NCI-H524 (cell line): ENCODE data around the gene VMAC.
"Not testable (repeated sequence)": the region's sequence is repeated elsewhere in the genome, so short reads cannot be mapped to it uniquely, and the experiment has no call there.

Source experiments
- DNase-seq, 2 experiments: peaks; one replicate each; lab custom pipeline; 2025; lab: John Stamatoyannopoulos, UW

The VMAC gene, protein sequence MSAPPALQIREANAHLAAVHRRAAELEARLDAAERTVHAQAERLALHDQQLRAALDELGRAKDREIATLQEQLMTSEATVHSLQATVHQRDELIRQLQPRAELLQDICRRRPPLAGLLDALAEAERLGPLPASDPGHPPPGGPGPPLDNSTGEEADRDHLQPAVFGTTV

DNA sequence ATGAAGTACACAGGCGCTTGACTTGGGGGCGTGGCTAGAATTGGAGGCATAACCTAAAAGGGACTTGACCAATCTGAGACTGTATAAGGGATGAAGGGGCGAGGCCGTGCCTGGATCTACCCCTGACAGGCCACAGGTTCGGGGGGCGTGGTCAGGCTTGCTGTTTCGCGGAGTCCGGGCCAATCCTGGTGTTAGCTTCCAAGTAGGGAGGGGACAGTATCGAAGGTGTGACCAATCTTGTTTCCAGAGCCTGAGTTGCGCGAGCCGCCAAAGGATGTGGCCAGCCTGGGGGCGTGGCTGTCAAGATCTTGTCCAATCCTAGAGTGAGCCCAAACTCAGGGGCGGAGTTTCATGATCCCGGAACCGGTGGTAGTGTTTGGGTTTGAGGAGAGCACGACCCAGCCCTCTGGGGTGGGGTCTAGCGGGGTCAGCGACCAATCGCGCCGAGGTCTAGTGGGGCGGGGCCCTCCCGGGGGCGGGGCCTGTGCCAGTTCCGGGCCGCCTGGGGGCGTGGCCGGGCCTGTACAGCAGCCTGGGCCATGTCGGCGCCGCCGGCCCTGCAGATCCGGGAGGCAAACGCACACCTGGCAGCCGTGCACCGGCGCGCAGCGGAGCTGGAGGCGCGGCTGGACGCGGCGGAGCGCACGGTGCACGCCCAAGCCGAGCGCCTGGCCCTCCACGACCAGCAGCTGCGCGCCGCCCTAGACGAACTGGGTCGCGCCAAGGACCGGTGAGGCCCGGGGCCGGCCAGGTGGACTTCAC, at the start of gene VMAC:
Gene VMAC, plus strand, starts transcription at position 521 of the 762 bp plus-strand sequence. Its CDS starts 19 bp downstream, at position 540.
- peak; percentile 100 for DNase-seq

DNA sequence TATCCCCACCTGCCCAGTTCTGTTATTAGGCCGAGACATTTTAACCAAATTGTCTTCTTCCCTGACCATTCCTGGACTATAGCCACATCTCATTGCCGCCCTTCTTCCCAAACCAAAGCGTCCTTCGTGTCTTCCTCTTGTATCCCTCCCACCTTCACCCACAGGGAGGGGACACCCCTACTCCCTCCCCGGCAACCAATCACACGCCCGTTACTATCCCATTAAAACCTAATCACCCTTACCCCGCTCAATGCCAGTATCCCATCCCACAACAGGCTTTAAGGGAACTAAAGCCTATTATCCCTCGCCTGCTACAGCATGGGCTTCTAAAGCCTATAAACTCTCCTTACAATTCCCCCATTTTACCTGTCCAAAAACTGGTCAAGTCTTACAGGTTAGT, 49.5 kb upstream of the VMAC start:
- DNase-seq = peak in 1 of 2 experiments; percentile 23

DNA sequence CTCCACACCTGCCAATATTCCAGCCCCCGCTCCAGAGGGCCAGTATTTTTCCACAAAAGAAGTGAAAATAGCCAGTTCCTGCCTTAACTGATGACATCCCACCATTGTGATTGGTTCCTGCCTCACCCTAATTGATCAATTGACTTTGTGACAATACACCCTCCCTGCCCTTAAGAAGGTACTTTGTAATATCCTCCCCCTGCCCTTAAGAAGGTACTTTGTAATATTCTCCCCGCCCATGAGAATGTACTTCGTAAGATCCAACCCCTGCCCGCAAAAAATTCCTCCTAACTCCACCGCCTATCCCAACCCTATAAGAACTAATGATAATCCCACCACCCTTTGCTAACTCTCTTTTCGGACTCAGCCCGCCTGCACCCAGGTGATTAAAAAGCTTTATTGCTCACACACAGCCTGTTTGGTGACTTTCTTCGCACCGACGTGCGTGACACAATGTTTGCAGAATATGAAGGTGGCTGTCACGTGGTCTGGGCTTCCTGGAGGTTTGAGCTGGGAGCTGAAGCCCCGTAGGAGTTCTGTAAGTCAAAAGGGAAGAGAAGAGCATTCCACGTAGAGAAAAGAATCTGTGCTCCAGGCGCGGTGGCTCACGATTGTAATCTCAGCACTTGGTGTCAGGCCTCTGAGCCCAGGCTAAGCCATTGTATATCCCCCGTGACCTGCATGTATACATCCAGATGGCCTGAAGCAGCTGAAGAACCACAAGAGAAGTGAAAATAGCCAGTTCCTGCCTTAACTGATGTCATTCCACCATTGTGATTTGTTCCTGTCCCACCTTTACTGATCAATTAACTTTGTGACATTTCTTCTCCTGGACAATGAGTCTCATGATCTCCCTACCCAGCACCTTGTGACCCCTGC, 47.2 kb upstream of the VMAC start:
- no peak for DNase-seq

DNA sequence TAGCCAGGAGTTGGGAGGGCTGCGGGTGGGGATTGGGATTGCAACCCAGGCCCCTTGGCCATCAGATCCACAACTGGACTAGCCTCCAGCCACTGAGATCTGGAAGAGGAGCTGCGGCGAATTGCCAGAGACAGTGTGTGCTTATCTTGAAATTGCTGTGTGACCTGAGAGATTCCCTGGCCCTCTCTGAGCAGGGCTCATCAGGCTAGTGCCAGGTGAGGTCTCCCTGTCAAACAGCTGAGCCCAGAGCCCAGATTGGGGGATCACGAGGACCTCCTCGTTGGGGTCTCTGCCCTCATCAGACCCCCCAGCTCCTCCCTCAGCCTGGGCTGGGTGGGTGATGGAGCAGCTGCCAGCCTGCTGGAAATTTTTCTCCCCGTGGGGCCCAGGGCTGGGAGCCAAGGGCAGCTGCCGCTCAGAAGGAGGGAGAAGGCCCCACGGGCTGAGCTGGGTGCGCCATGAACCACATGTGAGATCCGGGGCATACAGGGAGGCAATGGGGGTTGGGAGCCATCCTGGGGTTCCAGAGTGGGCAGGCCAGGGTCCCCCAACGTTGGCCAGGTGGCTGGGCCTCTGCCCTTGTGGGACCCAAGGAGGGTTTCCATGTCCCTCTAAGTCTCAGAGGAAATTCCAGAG, 41.5 kb upstream of the VMAC start:
- DNase-seq = no peak

DNA sequence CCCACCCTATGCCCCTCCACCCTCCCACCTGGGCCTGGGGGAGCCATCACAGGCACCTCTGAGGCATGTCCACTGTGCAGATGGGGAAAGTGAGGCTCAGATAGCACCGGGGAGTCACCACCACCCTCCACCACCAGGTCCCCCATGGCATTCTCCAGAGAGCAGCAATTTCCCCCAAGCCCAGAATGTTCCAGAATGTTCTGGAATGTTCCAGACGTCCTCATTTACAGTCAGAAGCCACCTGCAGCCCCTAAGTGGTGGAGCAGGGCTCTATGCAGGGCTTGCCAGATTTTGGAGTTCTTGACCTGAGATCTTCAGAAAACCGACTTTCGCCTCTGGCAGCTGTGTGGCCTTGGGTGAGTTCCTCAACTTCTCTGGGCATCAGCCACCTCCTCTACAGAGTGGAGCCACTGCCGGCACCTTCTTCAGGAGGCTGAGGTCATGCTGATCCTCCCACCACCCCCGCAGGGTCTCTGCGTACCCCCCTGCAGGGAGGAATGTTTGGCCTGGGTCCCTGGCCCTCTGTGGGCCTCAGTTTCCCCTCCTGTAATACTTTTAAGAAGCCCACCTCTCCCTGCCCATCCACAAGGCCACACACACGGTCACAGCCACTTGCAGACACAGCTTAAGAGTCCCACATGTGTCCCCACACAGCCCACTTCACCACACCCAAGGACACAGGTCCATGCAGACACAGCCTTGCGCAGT, 40.5 kb upstream of the VMAC start:
- no peak for DNase-seq

DNA sequence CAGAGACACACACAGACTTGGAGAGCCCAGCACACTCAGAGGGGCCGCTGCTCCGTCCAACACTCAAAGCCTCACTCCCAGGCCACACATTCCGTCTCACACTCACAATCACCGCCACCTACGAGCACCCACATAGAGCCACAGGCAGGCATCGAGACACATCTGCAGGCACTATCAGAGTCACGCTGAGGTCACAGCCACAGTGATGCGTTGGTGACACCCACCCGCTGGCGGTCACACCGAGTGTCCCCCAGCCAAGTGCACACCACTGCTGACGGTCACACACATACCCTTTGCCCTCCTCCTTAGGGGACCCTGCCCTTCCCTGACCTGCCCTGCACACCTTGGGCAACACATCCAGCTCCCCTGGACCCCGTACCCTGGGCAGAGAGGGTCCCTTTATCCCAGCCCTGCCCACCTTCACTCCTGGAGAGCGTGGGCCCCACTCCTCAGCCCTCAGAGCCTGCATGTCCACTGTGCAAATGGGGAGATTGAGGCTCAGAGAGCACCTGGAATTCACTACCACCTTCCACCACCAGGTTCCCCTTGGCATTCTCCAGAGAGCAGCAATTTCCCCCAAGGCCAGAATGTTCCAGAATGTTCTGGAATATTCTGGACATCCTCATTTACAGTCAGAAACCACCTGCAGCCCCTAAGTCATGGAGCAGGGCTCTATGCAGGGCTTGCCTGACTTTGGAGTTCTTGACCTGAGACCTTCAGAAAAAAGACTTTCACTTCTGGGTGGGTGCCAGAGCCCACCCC, 39.8 kb upstream of the VMAC start:
- DNase-seq = no peak

DNA sequence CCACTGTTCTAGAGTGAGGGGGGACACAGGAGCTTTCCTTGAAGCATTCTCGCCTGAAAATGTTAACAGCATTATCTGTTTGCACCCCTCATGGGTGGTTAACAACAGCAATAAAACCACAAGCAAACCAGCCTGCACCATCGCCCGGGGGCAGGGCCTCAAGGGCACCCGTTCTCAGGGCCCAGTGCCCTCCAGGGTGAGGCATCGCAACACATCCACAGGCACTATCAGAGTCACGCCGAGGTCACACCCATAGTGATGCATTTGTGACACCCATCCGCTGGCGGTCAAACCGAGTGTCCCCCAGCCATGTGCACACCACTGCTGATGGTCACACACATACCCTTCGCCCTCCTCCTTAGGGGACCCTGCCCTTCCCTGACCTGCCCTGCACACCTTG, 38.9 kb upstream of the VMAC start:
- no peak for DNase-seq

DNA sequence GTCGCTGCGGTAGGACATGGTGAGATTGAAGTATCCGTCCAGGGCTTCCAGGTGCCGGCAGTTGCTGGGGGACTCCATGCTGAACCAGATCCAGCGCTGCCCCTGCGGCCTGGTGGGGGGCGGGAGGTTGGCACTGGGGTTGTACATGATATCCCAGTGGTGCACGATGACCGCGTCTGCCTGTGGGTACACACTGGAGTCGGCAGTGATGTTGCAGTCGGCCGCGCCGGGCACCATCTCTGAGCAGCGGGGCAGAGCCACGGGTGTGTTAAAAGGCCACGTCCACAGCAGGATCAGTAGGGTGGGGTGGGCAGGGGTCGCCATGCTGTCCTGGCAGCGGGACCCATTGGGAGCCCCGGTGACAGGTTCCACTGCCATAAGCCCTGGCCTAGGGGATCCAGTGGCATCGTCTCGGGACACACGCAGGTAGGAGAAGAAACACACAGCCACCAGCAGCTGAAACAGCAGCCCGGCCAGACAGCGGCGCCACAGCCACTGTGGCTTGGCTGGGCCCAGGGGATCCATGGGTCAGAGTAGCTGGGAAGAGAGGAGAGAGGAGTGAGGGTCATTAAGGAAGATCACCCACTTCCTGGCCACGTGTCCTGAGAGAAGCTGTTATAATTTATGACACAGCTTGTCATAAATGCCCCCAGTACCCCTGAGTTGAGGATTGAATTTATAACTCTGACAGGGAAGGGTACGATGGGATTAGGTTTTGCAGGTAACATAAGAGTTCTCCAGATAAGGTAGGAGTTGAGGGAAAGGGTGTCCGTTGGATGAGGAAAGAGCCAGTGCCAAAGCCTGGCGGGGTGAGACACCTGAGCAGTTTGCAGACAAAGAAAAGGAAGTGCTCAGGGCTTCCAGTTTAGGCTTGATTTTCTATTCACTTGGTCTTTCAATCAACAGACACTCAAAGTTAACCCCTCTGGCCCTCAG, 37.2 kb upstream of the VMAC start:
- DNase-seq = no peak

DNA sequence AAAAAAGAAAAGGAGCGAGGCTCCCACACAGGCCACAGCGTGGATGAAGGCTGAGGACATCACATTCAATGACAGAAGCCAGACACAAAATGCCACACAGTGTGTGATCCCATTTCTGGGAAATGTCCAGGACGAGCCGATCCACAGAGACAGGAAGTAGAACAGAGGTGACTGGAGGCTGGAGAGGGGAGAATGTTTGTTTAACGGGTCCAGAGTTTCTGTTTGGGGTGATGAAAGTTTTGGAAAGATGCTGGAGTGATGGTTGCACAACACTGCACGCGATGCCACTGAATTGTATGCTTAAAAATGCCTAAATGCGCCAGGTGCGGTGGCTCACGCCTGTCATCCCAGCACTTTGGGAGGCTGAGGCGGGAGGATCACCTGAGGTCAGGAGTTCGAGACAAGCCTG, 33.7 kb upstream of the VMAC start:
- DNase-seq = no peak

DNA sequence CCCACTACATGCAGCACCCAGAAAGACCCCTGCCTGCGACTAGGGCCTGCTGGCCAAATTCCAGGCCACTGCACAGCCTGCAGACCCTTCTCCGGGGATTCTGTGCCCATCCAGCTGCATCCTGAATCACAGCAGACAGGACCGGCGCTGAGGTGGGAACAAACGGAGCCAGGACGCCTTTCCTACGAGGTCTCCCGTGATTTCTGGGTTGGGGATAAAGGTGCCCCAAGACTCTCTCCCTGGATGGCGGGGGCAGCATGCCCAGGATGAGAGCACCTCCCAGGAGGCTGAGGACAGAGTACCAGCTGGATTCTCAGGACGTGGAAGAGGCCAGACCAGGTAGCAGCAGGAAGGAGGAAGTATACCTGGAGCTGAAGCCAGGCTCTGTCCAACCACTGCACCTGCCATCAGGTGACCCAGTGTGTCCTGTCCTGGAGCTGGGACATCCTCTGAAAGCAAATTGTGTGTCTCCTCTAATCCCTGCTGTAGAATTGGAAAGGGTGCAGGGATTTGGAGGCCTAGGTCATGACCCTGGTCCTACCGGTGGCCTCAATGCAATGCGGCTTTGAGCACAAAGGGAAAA, 31.0 kb upstream of the VMAC start:
- no peak for DNase-seq

DNA sequence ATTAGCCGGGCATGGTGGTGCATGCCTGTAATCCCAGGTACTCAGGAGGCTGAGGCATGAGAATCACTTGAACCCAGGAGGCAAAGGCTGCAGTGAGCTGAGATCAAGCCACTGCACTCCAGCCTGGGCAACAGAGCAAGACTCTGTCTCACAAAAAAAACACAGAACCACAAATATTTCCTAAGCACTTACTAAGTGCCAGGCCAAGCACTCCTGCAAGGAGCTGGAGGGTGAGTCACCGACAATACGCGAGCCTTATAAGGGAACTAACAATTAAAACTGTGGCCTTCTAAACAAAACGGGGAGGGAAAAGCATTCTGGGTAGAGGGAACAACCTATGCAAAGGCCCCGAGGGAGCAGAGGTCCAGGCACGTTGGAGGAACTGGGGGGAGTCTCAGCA, 30.2 kb upstream of the VMAC start:
- DNase-seq = not testable (repeated sequence)

DNA sequence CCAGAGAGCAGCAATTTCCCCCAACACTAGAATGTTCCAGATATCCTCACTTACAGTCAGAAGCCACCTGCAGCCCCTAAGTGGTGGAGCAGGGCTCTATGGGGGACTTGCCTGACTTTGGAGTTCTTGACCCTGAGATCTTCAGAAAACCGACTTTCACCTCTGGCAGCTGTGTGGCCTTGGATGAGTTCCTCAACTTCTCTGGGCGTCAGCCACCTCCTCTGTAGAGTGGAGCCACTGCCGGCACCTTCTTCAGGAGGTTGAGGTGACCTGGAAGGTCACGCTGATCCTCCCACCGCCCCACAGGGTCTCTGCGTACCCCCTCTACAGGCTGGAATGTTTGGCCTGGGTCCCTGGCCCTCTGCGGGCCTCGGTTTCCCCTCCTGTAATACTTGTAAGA, 27.2 kb upstream of the VMAC start:
- no peak for DNase-seq

DNA sequence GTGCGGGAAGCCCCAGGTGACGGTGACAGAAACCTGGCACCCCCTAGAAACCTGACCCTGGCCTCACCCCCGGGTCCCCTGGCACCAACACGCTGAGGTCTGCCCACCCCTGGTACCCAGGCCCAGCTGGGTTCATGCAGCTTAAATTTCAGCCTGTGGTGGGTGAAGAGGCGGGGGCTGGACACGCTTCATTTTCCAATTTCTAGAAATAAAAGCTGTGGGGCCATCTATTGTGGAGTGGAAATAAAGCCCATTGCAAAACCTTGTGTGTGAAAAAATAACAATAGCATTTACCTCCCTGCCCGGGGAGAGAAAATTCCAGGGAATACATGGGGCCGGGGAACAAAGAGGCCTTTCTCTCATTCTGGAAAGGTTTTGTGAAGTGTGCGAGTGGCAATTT, 26.8 kb upstream of the VMAC start:
- DNase-seq = no peak

DNA sequence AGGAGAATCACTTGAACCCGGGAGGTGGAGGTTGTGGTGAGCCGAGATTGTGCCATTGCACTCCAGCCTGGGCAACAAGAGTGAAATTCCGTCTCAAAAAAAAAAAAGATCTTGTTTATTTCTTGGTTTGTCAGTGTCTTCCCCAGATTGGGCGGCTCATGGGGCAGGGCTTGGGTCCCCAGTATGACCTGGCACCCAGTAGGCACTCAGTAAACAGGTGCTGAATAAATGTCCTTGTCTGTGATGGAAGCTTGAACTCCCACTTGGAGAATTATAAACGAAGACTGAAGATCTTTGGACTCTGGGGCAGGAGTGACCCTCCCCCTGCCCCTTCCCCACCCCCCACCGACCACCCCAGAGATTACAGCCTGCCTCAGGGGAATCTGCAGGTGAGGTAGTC, 24.5 kb upstream of the VMAC start:
- no peak for DNase-seq

DNA sequence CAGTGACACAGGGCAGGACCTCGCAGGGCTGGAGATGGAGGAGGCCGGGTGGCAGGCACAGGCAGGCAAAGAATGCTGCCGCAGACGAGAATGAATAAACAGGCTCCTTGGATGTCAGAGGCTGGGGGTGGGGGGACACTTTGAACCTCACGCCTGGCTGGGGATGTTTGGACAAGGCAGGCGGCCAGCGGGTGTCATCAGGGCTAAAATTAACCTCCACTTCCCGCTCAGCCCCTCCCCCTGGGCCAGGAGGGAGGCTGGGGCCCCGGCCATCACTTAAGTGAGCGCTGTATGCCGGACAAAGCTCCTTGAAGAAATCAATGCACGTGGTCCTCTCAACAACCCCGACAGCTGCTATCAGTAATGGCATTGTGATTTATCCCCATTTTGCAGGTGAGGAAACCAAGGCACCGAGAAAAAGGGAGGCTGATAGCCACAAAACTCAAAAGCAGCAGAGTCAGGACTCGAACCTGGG, 24.0 kb upstream of the VMAC start:
- DNase-seq = peak in 1 of 2 experiments; percentile 41

DNA sequence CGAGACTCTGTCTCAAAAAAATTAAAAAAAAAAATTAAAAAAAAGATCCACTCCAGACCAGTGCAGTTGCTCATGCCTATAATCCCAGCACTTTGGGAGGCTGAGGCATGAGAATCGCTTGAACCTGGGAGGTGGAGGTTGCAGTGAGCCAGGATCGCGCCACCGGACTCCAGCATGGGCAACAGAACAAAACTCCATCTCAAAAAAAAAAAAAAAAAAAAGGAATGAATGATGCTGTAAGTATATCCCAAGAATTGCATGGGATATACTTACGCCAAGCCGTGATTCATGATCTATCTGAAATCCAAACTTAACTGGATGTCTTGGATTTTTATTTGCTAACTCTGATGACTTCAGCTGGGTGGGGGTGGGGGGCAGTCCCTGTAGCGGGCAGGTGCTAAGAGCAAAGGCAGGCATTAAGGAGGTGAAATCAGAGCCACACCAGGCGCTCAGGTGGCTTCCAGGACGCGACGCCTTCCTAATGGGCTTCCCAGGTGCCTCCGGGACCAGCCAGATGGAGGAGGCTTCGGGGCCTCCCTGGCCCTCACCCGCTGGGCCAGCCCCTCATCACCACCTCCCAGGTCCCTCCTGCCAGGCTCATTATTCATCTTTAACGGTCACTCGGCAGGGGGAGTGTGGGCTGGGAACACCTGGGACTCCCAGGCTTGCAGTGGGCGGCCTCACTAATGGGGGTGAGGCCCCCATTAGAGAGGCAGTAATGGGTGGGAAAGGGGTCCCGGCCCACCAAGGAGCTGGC, 23.0 kb upstream of the VMAC start:
- peak; percentile 43 to 62 for DNase-seq

DNA sequence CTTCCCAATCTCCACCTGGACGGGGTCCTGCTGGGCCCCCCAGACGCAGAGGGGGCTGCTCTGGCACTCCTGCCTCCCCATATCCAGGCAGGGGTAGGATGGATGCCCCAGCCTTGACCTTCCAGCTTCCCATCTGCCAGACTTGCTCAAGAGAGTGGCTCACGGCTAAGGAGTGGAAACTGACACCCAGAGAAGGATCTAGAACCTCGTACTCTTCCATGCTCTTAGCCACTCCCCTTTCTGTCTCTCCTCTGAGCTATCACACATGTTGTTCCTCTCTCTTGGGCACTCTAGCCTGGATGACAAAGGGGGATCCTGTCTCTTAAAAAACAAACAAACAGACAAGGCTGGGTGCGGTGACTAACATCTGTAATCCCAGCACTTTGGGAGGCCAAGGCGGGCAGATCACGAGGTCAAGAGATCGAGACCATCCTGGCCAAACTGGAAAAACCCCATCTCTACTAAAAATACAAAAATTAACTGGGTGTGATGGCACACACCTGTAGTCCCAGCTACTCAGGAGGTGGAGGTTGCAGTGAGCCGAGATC, 22.2 kb upstream of the VMAC start:
- peak in 1 of 2 experiments; percentile 47 for DNase-seq
